GM19099 (cell line): Measurements from ENCODE around the gene GPR183.

Source experiments
- POLR2A ChIP-seq: IDR thresholded peaks from 3 replicates; pipeline ENCODE4 v1.6.1; 2011; ENCODE audit warnings: low read depth; ENCODE audit not compliant: insufficient read length; ENCODE audit errors: extremely low read depth

GPR183 gene

GRCh38 chr13:99310382-99311031, 3.3 kb upstream of the GPR183 start:
- TF ChIP-seq POLR2A, result no peak

GRCh38 chr13:99308471-99309087, 1.4 kb upstream of the GPR183 start:
- TF ChIP-seq POLR2A, result no peak

- TF ChIP-seq POLR2A, result no peak
These were observed 595 bp upstream of the GPR183 start for GRCh38 chr13:99307648-99308339.

- no peak for TF ChIP-seq POLR2A
These were observed 1.6 kb downstream of the GPR183 start for GRCh38 chr13:99305566-99305965.

- no peak for TF ChIP-seq POLR2A
These were observed 2.0 kb downstream of the GPR183 start for GRCh38 chr13:99305158-99305557.

- no peak for TF ChIP-seq POLR2A
These were observed 2.7 kb downstream of the GPR183 start for GRCh38 chr13:99304541-99304940.

- no peak for TF ChIP-seq POLR2A
These were observed 3.2 kb downstream of the GPR183 start for GRCh38 chr13:99303863-99304521.

GRCh38 chr13:99302637-99303505, 4.3 kb downstream of the GPR183 start:
- TF ChIP-seq POLR2A, result no peak

- TF ChIP-seq POLR2A, result no peak
These were observed 5.1 kb downstream of the GPR183 start for GRCh38 chr13:99301913-99302636.

- no peak for TF ChIP-seq POLR2A
These were observed 6.0 kb downstream of the GPR183 start for GRCh38 chr13:99301056-99301838.

- TF ChIP-seq POLR2A, result no peak
These were observed 7.3 kb downstream of the GPR183 start for GRCh38 chr13:99299920-99300341.

- no peak for TF ChIP-seq POLR2A
These were observed 7.8 kb downstream of the GPR183 start for GRCh38 chr13:99299256-99299919.

GRCh38 chr13:99298056-99298455, 9.1 kb downstream of the GPR183 start:
- TF ChIP-seq POLR2A, result no peak
